Muscle layer of colon (tissue), 2 donors: Measurements from ENCODE around the gene PPP1R26.
"Not testable (repeated sequence)": the region's sequence is repeated elsewhere in the genome, so short reads cannot be mapped to it uniquely, and the experiment has no call there.

Source experiments
- H3K27ac ChIP-seq: one replicate; pipeline ENCODE4 v1.7.0; 2013; ENCODE audit warnings: low read depth, mild to moderate bottlenecking, low read length, moderate library complexity
- H3K27me3 ChIP-seq, 2 donors: one replicate each; pipeline ENCODE4 v1.7.0; 2013; ENCODE audit warnings: low read length in 2 of 2, mild to moderate bottlenecking in 2 of 2; ENCODE audit not compliant: insufficient read depth in 2 of 2, control insufficient read depth in 1 of 2
- H3K36me3 ChIP-seq: one replicate; pipeline ENCODE4 v1.7.0; 2013; ENCODE audit warnings: mild to moderate bottlenecking, low read length; ENCODE audit not compliant: insufficient read depth
- H3K4me1 ChIP-seq: one replicate; pipeline ENCODE4 v1.7.0; 2013; ENCODE audit warnings: mild to moderate bottlenecking, low read length; ENCODE audit not compliant: insufficient read depth
- H3K4me3 ChIP-seq, 2 donors: one replicate each; pipeline ENCODE4 v1.7.0; 2013; ENCODE audit warnings: low read length in 2 of 2, low read depth in 1 of 2, mild to moderate bottlenecking in 1 of 2, moderate library complexity in 1 of 2
- H3K9ac ChIP-seq: one replicate; pipeline ENCODE4 v1.7.0; 2013; ENCODE audit warnings: low read length
- H3K9me3 ChIP-seq: one replicate; pipeline ENCODE4 v1.7.0; 2013; ENCODE audit warnings: mild to moderate bottlenecking, low read length
- donor health status: abdominal sarcoma.
- donor health status: Adenocarcinoma of cecum.

Gene PPP1R26

GRCh38 chr9:135512904-135513303, 33.3 kb downstream of the PPP1R26 start:
- Histone ChIP-seq H3K27me3 (no peaks in the 10 kb centered on the region), H3K9me3 (no peaks in the 10 kb centered on the region), H3K4me3 (no peak overlapping the region), H3K9ac (no peak overlapping the region), H3K4me1 (no peaks in the 10 kb centered on the region), H3K36me3 (no peaks in the 10 kb centered on the region), H3K27ac (no peak overlapping the region)

GRCh38 chr9:135513351-135513846, 33.8 kb downstream of the PPP1R26 start:
- no peaks in the 10 kb centered on the region for H3K4me1 ChIP-seq
- H3K27ac ChIP-seq = no peak overlapping the region

GRCh38 chr9:135513906-135514305, 34.3 kb downstream of the PPP1R26 start:
- not testable (repeated sequence) for H3K27ac ChIP-seq, H3K4me1 ChIP-seq, H3K9me3 ChIP-seq, H3K4me3 ChIP-seq, H3K27me3 ChIP-seq, H3K36me3 ChIP-seq, H3K9ac ChIP-seq

More at GRCh38 chr9:135513351-135513846, 33.8 kb downstream of the PPP1R26 start:
- H3K4me3 ChIP-seq = no peak overlapping the region
- H3K9ac ChIP-seq = no peak overlapping the region
- H3K36me3 ChIP-seq = no peaks in the 10 kb centered on the region
- no peaks in the 10 kb centered on the region for H3K27me3 ChIP-seq
- H3K9me3 ChIP-seq = no peaks in the 10 kb centered on the region

- H3K9ac ChIP-seq = no peak overlapping the region
- no peak overlapping the region for H3K27ac ChIP-seq
- H3K36me3 ChIP-seq = no peaks in the 10 kb centered on the region
- H3K9me3 ChIP-seq = no peaks in the 10 kb centered on the region
- no peaks in the 10 kb centered on the region for H3K27me3 ChIP-seq
- no peaks in the 10 kb centered on the region for H3K4me1 ChIP-seq
- no peak overlapping the region for H3K4me3 ChIP-seq
Measured at GRCh38 chr9:135514342-135515082, 34.9 kb downstream of the PPP1R26 start.

DNA sequence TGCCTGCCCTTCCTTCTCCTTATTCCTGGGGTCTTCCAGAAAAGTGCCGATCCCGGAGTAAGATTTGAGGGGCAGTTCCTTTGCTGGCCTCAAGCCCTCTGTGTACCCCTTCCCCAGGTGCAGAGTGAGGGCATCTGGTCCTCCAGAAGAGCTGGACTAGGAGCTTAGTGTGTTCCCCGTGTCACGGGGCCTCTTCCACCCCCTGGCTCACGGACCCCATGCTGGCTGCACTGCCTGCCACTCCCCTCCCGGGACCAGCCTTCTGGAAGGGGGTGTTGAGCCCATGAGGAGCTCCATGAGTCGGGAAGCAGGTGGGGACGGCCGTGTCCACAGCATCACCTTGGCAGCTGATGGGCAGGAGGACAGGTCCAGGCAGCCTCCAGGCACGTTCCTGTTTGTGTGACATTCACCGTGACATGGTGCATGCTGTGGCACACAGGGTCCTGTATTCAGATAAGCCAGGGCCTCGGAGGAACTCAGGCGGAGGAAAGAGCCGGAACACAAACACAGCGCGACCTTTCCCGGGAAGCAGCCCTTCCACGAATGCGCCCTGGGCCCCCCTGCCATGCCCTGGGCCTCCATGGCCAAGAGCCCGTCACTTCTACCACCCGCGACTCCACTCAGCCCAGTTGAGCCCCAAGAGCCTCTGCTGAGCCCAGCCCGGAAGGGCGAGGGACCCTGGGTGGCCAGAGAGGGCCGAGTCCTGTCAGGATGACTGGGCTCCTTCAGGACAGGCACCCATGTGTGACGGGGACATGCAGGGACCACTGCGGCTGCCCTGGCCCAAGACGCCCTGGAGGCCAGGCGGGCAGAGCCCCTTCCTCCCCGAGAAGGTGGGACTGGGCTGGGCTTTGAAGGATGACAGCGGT, 35.7 kb downstream of the PPP1R26 start:
- Histone ChIP-seq H3K27ac (no peak overlapping the region), H3K9me3 (no peaks in the 10 kb centered on the region), H3K4me1 (no peaks in the 10 kb centered on the region), H3K4me3 (no peak overlapping the region), H3K36me3 (no peaks in the 10 kb centered on the region), H3K9ac (no peak overlapping the region), H3K27me3 (no peaks in the 10 kb centered on the region)

DNA sequence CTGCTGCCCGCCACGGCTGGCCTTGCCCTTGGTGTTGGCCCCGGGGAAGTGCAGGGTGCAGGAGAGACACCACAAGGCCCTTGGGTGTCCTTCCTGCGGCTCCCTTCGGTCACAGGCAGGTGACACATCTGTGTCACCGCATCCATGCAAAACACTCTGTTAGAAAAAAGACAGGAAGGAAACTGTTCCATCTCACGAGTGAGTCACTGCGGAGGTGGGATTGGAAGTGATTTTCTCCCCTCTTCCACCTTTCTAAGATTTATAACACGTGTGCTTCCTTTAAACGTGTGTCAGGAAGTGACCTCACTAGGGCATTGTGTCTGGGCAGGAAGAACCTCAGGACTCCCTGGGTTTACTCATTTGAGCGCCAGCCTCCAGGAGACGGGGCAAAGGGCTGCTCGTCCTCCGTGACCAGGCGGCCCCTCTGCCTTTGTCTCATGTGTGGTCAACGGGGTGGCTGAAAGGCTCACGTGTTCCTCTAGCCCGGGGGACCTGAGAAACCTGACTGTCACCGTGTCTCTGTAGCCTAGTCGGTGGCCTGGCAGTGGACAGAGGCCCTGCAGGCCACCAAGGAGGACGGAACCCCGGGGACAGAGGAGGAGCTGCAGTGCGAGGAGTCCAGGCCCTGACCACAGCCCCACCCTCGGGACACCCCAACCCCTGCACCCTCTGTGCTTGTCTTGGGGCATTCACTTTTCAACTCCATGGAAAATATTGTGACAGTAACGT, 36.7 kb downstream of the PPP1R26 start:
- no peaks in the 10 kb centered on the region for H3K36me3 ChIP-seq
- H3K9me3 ChIP-seq = no peaks in the 10 kb centered on the region
- peaks cover 0 to 3% of the 10 kb centered on the region in 2 donors for H3K27me3 ChIP-seq
- no peak overlapping the region for H3K27ac ChIP-seq
- no peak overlapping the region for H3K9ac ChIP-seq
- no peak overlapping the region for H3K4me3 ChIP-seq
- no peaks in the 10 kb centered on the region for H3K4me1 ChIP-seq

DNA sequence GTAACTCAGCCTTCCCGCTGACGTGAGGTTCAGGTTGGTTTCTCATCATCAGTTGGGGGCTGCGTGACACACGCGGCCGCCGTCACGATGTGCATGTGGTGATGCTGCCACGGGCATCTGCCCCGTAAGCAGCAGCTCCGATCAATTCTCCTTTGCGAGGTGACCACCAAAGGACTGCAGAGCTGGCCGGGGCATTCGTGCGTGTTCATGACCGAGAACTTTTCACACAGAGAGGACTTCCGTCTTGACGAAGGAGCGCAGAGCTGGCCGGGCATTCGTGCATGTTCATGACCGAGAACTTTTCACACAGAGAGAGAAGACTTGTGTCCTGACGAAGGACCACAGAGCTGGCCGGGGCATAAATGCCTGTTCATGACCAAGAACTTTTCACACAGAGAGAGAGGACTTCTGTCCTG, 37.8 kb downstream of the PPP1R26 start:
- H3K36me3 ChIP-seq = no peaks in the 10 kb centered on the region
- no peak overlapping the region for H3K4me3 ChIP-seq
- no peak overlapping the region for H3K9ac ChIP-seq
- H3K9me3 ChIP-seq = no peaks in the 10 kb centered on the region
- H3K27ac ChIP-seq = no peak overlapping the region
- H3K27me3 ChIP-seq = peaks cover 0 to 5% of the 10 kb centered on the region in 2 donors
- H3K4me1 ChIP-seq = no peaks in the 10 kb centered on the region

DNA sequence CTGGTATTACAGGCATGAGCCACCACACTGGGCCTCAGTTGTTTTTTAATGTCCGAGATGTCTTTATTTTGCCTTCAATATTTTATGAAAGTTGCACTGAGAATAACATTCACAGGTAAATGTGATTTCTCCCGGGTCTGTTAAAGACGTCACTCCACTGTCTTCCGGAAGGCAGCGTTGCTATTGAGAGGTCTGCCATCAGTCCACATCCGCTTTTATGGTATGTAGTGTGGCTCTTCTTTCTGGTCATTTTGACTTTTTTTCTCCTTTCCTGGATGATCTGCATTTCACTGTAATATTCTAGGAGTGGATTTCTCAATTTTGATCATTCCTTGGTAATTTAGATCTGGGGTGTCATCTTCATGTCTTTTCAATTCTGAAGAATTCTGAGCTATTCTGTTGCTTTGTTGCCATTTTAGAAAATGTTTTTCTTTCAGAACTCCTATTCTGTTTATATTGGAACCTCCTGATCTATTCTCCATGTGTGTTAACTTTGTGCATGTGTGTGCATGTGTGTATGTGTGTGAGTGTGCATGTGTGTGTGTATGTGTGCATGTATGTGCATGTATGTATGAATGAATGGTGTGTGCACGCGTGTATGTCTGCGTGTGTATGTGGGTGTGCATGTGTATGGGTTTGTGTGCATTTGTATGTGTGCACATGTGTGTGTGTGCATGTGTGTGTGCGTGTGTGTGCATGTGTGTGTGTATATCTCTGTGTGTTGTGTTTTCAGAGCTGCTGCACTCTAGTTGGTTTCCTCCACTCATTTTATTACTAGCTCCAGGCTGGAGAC, 39.8 kb downstream of the PPP1R26 start:
- H3K36me3 ChIP-seq = no peaks in the 10 kb centered on the region

GRCh38 chr9:135520916-135521607, 41.5 kb downstream of the PPP1R26 start, which contains the start of gene LCN1:
Gene LCN1 (plus strand): TSS chr9:135521440. CDS start chr9:135521498, 58 bp downstream.
- H3K9ac ChIP-seq = no peak within 1 kb of the TSS
- no peak within 1 kb of the TSS for H3K4me3 ChIP-seq
- H3K27me3 ChIP-seq = peaks cover 0 to 25% of the 10 kb centered on the region in 2 donors
- H3K9me3 ChIP-seq = no peaks in the 10 kb centered on the region
- H3K36me3 ChIP-seq = no peaks in the 10 kb centered on the region
- no peaks in the 10 kb centered on the region for H3K4me1 ChIP-seq
- no peak within 1 kb of the TSS for H3K27ac ChIP-seq

More for the DNA sequence above, 39.8 kb downstream of the PPP1R26 start:
- Histone ChIP-seq H3K9me3 (no peaks in the 10 kb centered on the region), H3K27ac (no peak overlapping the region), H3K27me3 (peaks cover 0 to 12% of the 10 kb centered on the region in 2 donors), H3K9ac (no peak overlapping the region), H3K4me3 (no peak overlapping the region), H3K4me1 (no peaks in the 10 kb centered on the region)

- H3K9ac ChIP-seq = no peak overlapping the region
- no peaks in the 10 kb centered on the region for H3K36me3 ChIP-seq
- H3K27me3 ChIP-seq = peaks cover 0 to 25% of the 10 kb centered on the region in 2 donors
- no peak overlapping the region for H3K27ac ChIP-seq
- H3K4me1 ChIP-seq = no peaks in the 10 kb centered on the region
- H3K9me3 ChIP-seq = no peaks in the 10 kb centered on the region
- H3K4me3 ChIP-seq = no peak overlapping the region
Measured at GRCh38 chr9:135521608-135522095, 42.1 kb downstream of the PPP1R26 start.
